ENCODE data around the gene KCNRG.
"Not testable (repeated sequence)": the region's sequence is repeated elsewhere in the genome, so short reads cannot be mapped to it uniquely, and the experiment has no call there.

The KCNRG gene

DNA sequence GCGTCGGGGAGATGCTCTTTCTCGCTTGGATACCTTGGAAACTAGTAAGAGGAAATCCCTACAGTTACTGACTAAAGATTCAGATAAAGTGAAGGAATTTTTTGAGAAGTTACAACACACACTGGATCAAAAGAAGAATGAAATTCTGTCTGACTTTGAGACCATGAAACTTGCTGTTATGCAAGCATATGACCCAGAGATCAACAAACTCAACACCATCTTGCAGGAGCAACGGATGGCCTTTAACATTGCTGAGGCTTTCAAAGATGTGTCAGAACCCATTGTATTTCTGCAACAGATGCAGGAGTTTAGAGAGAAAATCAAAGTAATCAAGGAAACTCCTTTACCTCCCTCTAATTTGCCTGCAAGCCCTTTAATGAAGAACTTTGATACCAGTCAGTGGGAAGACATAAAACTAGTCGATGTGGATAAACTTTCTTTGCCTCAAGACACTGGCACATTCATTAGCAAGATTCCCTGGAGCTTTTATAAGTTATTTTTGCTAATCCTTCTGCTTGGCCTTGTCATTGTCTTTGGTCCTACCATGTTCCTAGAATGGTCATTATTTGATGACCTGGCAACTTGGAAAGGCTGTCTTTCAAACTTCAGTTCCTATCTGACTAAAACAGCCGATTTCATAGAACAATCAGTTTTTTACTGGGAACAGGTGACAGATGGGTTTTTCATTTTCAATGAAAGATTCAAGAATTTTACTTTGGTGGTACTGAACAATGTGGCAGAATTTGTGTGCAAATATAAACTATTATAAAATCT is 2.7 kb upstream of the KCNRG start:
- no peak for DNase-seq (ENCODE audit: low spot score)

- peak; percentile 49 for DNase-seq (ENCODE audit: low spot score)
Measured at GRCh38 chr13:50014386-50014785, 858 bp upstream of the KCNRG start.

DNA sequence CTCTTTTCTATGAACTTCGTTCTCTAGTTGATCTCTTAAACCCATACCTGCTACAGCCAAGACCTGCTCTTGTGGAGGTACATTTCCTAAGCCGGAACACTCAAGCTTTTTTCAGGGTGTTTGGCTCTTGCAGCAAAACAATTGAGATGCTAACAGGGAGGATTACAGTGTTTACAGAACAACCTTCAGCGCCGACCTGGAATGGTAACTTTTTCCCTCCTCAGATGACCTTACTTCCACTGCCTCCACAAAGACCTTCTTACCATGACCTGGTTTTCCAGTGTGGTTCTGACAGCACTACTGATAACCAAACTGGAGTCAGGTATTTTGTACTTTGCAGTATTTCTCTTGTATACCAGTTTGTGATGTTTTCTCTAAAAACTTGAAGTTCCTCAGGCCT is 506 bp downstream of the KCNRG start:
- no peak for DNase-seq (ENCODE audit: low spot score)

GRCh38 chr13:50016444-50016843 is 1.2 kb downstream of the KCNRG start:
- DNase-seq (ENCODE audit: low spot score) = no peak

DNA sequence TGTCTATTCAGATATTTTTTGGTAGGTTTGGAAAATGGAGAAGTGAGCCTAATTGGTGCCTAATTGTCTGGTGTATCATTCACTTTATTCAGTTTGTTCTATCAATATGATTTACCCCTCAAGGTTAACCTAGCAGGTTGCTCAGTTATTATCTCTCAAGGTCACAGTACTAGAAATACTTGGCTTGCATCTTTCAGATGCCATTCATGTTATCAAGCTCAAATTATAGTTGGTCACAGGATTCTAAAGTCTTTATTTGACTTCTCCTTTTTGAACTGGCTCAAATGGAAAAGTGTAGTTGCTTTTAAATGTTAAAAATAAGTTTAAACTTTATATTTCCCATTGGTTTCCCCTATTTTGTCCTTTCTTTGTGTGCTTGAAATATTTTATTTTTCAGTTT is 2.6 kb downstream of the KCNRG start:
- no peak for DNase-seq (ENCODE audit: low spot score)

GRCh38 chr13:50025436-50025835 is 10.2 kb downstream of the KCNRG start:
- no peak for DNase-seq (ENCODE audit: low spot score)

GRCh38 chr13:50026788-50027473 is 11.7 kb downstream of the KCNRG start:
- no peak for DNase-seq (ENCODE audit: low spot score)

DNA sequence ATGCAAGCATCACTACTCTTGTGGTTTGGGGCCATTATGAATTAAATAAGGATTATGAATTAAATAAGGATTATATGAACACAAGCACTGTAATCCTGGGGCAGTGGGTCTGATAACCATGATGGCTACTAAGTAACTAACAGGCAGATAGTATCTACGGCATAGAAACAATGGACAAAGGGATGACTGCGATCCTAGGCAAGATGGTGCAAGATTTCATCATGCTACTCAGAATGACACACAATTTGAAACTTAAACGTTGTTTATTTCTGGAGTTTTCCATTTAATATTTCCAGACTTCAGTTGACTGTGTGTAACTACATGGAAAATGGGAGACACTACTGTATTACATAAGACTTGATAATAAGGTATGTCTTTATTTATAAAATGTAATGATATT is 15.1 kb downstream of the KCNRG start:
- no peak for DNase-seq (ENCODE audit: low spot score)

- no peak for DNase-seq (ENCODE audit: low spot score)
Measured at GRCh38 chr13:50033725-50034124, 18.5 kb downstream of the KCNRG start.

- DNase-seq (ENCODE audit: low spot score) = no peak
Measured at GRCh38 chr13:50037788-50038187, 22.5 kb downstream of the KCNRG start.

GRCh38 chr13:50038266-50038665 is 23.0 kb downstream of the KCNRG start:
- no peak for DNase-seq (ENCODE audit: low spot score)

DNA sequence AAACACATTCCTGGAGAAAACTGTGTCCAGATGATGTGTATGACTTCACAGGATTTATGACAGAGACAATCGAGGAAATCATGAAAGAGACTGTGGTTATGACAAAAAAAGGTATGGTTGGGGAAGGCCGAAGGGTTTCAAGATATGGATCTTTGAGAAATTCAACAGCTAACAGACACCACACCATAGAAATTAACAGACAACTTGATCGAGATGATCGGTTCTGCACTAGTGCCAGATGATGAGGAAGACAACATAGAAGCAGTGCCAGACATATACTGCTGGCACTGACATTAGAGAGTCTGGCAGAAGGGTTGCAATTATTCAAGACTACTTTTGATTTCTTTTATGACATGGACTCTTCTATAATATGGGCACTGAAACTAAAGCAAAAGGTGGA is 37.2 kb downstream of the KCNRG start:
- no peak for DNase-seq (ENCODE audit: low spot score)

GRCh38 chr13:50053844-50054243 is 38.6 kb downstream of the KCNRG start:
- no peak for DNase-seq (ENCODE audit: low spot score)

DNA sequence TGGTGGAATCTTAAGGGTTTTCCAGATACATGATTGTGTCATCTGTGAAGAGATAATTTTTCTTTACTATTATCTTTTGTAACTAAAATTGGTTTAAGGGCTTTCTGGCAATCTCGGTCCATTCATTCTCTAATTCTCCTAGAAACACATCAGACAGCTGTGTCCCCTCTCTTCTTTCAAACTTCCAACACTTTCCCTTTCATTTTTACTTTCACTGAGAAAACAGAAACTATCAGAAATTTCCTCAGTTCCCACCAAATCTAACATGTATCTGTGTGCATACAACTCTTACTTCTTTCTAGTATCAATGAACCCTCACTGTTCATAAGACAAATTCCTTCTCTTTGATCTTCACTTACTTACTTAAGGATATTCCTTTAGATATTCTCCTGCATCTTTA is 40.2 kb downstream of the KCNRG start:
- DNase-seq (ENCODE audit: low spot score) = no peak

DNA sequence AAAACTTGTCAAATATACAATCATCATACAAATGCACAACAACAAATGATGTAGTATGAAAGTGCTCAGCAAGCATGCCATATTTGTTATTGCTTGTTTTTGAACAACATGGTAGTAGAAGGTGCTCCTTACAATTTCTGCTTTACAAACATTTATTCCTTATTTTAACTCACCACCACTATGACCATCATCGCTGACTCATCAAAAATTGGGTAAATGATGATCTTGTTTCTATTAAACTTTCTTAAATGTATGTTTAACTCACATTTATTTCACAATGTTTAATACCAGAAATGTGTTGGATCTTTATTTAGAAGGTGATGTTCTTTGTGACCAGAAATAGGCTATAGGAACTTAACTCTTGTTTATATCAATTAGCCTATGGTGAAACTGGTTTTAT is 45.5 kb downstream of the KCNRG start:
- DNase-seq (ENCODE audit: low spot score) = no peak

DNA sequence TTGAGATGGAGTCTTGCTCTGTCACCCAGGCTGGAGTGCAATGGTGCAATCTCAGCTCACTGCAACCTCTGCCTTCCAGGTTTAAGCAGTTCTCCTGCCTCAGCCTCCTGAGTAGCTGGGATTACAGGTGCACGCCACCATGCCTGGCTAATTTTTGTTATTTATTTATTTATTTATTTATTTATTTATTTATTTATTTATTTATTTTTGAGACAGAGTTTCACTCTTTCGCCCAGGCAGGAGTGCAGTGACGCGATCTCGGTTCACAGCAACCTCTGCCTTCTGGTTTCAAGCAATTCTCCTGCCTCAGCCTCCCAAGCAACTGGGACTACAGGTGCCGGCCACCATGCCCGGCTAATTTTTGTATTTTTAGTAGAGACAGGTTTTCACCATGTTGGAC is 47.1 kb downstream of the KCNRG start:
- DNase-seq (ENCODE audit: low spot score) = not testable (repeated sequence)

- no peak for DNase-seq (ENCODE audit: low spot score)
Measured at GRCh38 chr13:50065712-50066111, 50.5 kb downstream of the KCNRG start.

GRCh38 chr13:50068508-50068907 is 53.3 kb downstream of the KCNRG start:
- no peak for DNase-seq (ENCODE audit: low spot score)

GRCh38 chr13:50069261-50069660 is 54.0 kb downstream of the KCNRG start:
- DNase-seq (ENCODE audit: low spot score) = no peak

DNA sequence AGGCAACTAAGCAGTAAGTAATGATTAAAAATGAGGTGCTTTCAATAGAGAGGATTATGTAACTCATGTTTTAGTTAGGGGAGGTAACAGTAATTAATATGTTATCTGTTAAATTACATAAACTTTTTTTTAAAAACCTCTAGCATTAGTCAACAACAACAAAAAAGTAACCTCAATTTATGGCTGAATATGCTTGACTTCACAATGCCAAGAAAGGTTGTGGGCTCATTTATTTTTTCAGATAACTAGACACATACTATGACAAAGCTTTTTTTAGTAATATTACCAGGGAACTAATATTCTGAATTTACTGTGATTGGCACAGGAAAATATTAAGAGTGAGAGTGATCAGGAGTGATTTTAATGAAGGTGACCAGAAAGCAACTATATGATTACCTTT is 54.9 kb downstream of the KCNRG start:
- no peak for DNase-seq (ENCODE audit: low spot score)
